Nephron (organoid): ENCODE results near the gene SMAP1.

Source experiments
- H3K27ac Mint-ChIP-seq, 3 experiments: 2 replicates each; pipeline ENCODE4 v1.8.0; 2020; ENCODE audit warnings: mixed read lengths in 3 of 3, mild to moderate bottlenecking in 2 of 3, moderate library complexity in 1 of 3
- H3K27me3 Mint-ChIP-seq: 2 replicates; pipeline ENCODE4 v1.8.0; 2021; ENCODE audit warnings: low read depth, mild to moderate bottlenecking, moderate library complexity, mixed read lengths
- H3K36me3 Mint-ChIP-seq: 2 replicates; pipeline ENCODE4 v1.8.0; 2020; ENCODE audit warnings: low read depth, mixed read lengths
- H3K4me1 Mint-ChIP-seq: 2 replicates; pipeline ENCODE4 v1.8.0; 2020; ENCODE audit warnings: mixed read lengths
- H3K4me3 Mint-ChIP-seq, 3 experiments: 2 replicates each; pipeline ENCODE4 v1.8.0; 2020; ENCODE audit warnings: mild to moderate bottlenecking in 3 of 3, mixed read lengths in 3 of 3, moderate library complexity in 2 of 3
- H3K9me3 Mint-ChIP-seq: 2 replicates; pipeline ENCODE4 v1.8.0; 2020; ENCODE audit warnings: mixed read lengths
- CTCF ChIP-seq, 3 experiments: fragments of 200-600 bp; sonication (generic); IDR thresholded peaks; one replicate each; pipeline ENCODE4 v1.5.0; 2021; ENCODE audit warnings: antibody characterized with exemption in 3 of 3; ENCODE audit not compliant: unreplicated experiment in 3 of 3

Gene SMAP1

DNA sequence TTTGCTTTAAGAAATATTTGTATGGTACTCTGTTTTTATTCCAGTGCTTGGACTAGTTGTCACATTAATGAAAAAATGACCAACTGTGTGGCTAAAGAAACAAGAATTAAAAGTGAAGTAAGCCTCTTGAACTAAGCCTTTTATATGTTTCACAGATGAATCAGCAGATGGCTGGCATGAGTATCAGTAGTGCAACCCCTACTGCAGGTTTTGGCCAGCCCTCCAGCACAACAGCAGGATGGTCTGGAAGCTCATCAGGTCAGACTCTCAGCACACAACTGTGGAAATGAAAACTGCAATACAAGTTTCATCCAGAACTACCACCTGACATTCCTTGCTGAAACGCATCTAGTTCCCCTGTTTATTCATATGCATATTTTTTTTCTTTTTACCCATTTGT is 192.4 kb downstream of the SMAP1 start:
- Mint-ChIP-seq H3K9me3 (no peaks in the 10 kb centered on the region), H3K4me1 (no peaks in the 10 kb centered on the region), H3K27me3 (no peaks in the 10 kb centered on the region), H3K27ac (no peak overlapping the region), H3K4me3 (no peak overlapping the region), H3K36me3 (peaks cover 7% of the 10 kb centered on the region)
- no peak for TF ChIP-seq CTCF (IDR thresholded peaks at IDR 0.05; ENCODE audit: unreplicated experiment in 3 of 3)

GRCh38 chr6:70860920-70861319 is 193.2 kb downstream of the SMAP1 start:
- Mint-ChIP-seq H3K27ac (no peak overlapping the region), H3K27me3 (no peaks in the 10 kb centered on the region), H3K4me3 (no peak overlapping the region), H3K4me1 (no peaks in the 10 kb centered on the region), H3K36me3 (peaks cover 7% of the 10 kb centered on the region), H3K9me3 (no peaks in the 10 kb centered on the region)
- TF ChIP-seq CTCF (IDR thresholded peaks at IDR 0.05; ENCODE audit: unreplicated experiment in 3 of 3) = no peak

- TF ChIP-seq CTCF (IDR thresholded peaks at IDR 0.05; ENCODE audit: unreplicated experiment in 3 of 3) = no peak
- Mint-ChIP-seq H3K27ac (no peak overlapping the region), H3K27me3 (no peaks in the 10 kb centered on the region), H3K9me3 (no peaks in the 10 kb centered on the region), H3K4me3 (no peak overlapping the region), H3K4me1 (no peaks in the 10 kb centered on the region), H3K36me3 (peaks cover 7% of the 10 kb centered on the region)
These were observed 195.7 kb downstream of the SMAP1 start for GRCh38 chr6:70863343-70863742.

DNA sequence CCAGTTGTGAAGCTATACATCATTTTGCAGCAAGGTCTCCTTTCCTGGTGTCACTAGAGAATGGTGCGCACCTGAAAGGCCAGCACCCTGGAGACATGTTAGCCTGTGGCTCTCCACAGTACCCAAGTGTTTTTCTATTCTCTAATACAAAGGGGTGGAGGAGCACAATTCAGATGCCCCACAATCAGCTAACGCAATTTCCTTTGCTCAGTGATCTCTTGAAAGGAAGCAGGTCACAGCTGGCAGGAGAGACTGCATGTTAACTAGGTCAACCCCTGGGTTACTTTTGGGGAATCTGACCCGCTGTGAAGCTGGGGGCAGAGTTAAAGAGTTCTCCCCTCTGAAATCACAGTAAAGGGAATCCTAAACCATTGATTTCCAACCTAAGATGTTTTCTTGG is 196.7 kb downstream of the SMAP1 start:
- H3K9me3 Mint-ChIP-seq = peaks cover 2% of the 10 kb centered on the region
- no peak overlapping the region for H3K4me3 Mint-ChIP-seq
- no peak overlapping the region for H3K27ac Mint-ChIP-seq
- no peaks in the 10 kb centered on the region for H3K4me1 Mint-ChIP-seq
- no peak for TF ChIP-seq CTCF (IDR thresholded peaks at IDR 0.05; ENCODE audit: unreplicated experiment in 3 of 3)
- H3K27me3 Mint-ChIP-seq = no peaks in the 10 kb centered on the region
- H3K36me3 Mint-ChIP-seq = peaks cover 7% of the 10 kb centered on the region

- no peak overlapping the region for H3K27ac Mint-ChIP-seq
- no peaks in the 10 kb centered on the region for H3K27me3 Mint-ChIP-seq
These were observed 204.8 kb downstream of the SMAP1 start for GRCh38 chr6:70872469-70872868.

More at GRCh38 chr6:70872469-70872868, 204.8 kb downstream of the SMAP1 start:
- no peaks in the 10 kb centered on the region for H3K4me1 Mint-ChIP-seq
- H3K4me3 Mint-ChIP-seq = no peak overlapping the region
- peaks cover 13% of the 10 kb centered on the region for H3K36me3 Mint-ChIP-seq
- H3K9me3 Mint-ChIP-seq = peaks cover 24% of the 10 kb centered on the region
- TF ChIP-seq CTCF (IDR thresholded peaks at IDR 0.05; ENCODE audit: unreplicated experiment in 3 of 3) = no peak
